Activated CD4-positive, alpha-beta T cell treated with anti-CD3 and anti-CD28 coated beads, Interleukin-2, amount 10 ng/mL, durations not matched to agents 7 days and 5 days (primary cell): Measurements from ENCODE around the gene PIKFYVE. TPM values are rescaled to one million over a fixed set of nuclear protein-coding genes. Genes with fewer than 3 reads are reported as not detected.

ENCODE experiments used
- CTCF ChIA-PET: fragments of 350-600 bp; sonication (Branson Sonifier 250); formaldehyde crosslinking; loops from one replicate; lab custom pipeline; 2021; ENCODE audit warnings: antibody characterized with exemption; lab: Charles Lee
- POLR2A ChIA-PET: fragments of 350-600 bp; sonication (Branson Sonifier 250); formaldehyde crosslinking; loops from one replicate; lab custom pipeline; 2021; ENCODE audit warnings: antibody characterized with exemption; lab: Charles Lee
- DNase-seq: peaks from one replicate; pipeline ENCODE4 v3.0.0-alpha.2; 2020
- H3K27ac Mint-ChIP-seq: one replicate; pipeline ENCODE4 v1.8.0; 2021; ENCODE audit warnings: mild to moderate bottlenecking, moderate library complexity, mixed read lengths
- H3K27me3 Mint-ChIP-seq: one replicate; pipeline ENCODE4 v1.8.0; 2021; ENCODE audit warnings: mixed read lengths
- H3K36me3 Mint-ChIP-seq: one replicate; pipeline ENCODE4 v1.8.0; 2021; ENCODE audit warnings: low read depth, mixed read lengths
- H3K4me1 Mint-ChIP-seq: one replicate; pipeline ENCODE4 v1.8.0; 2021; ENCODE audit warnings: mixed read lengths
- H3K4me3 Mint-ChIP-seq: one replicate; pipeline ENCODE4 v1.8.0; 2021; ENCODE audit warnings: mild to moderate bottlenecking, moderate library complexity, mixed read lengths
- H3K9me3 Mint-ChIP-seq: one replicate; pipeline ENCODE4 v1.8.0; 2021; ENCODE audit warnings: mixed read lengths
- total RNA-seq, 2 experiments: library from RNA; stranded (reverse); gene quantifications; one replicate each; pipeline ENCODE4 v1.2.3, GENCODE V29; 2021

PIKFYVE gene
- total RNA-seq, 2 experiments from 2014 or later = 32.7 to 34.7 TPM

- Mint-ChIP-seq H3K9me3 (no peaks in the 10 kb centered on the region), H3K27ac (no peak overlapping the region), H3K27me3 (no peaks in the 10 kb centered on the region), H3K4me1 (peaks cover 25% of the 10 kb centered on the region), H3K4me3 (no peak overlapping the region), H3K36me3 (peaks cover 55% of the 10 kb centered on the region)
- ChIA-PET POLR2A (no interaction called here), CTCF (interaction anchor here (1.2 kb wide), 1 partner anchor 12 kb away, joined by 4 read pairs; no protein-coding TSS in a partner anchor)
- DNase-seq = no peak
These were observed 17.5 kb upstream of the PIKFYVE start for GRCh38 chr2:208248601-208249000.

DNA sequence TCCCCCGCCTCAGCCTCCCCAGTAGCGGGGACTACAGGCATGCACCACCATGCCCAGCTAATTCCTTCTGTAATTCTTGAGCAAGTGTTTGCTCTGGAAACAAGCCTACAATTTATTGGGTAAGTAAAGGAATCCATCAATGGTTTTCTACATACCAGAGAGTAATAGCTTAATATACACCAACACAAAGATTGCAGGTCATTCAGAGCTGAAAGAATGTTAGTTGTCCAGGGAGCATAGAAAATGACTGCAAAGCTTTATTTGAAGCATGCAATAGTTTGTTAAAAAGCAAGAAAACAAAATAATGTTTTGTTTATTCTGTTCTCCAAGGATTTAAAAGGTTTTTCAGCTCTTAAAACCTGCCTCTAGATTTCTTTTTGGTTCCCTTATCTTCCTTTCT lies 16.8 kb upstream of the PIKFYVE start:
- ChIA-PET CTCF (interaction anchor here (1.2 kb wide), 1 partner anchor 12 kb away, joined by 4 read pairs; no protein-coding TSS in a partner anchor), POLR2A (no interaction called here)
- H3K27ac Mint-ChIP-seq = no peak overlapping the region
- no peak overlapping the region for H3K4me3 Mint-ChIP-seq
- no peak for DNase-seq
- H3K27me3 Mint-ChIP-seq = no peaks in the 10 kb centered on the region
- H3K36me3 Mint-ChIP-seq = peaks cover 54% of the 10 kb centered on the region
- peaks cover 30% of the 10 kb centered on the region for H3K4me1 Mint-ChIP-seq
- H3K9me3 Mint-ChIP-seq = no peaks in the 10 kb centered on the region

- Mint-ChIP-seq H3K27ac (no peak overlapping the region), H3K36me3 (peaks cover 52% of the 10 kb centered on the region), H3K9me3 (no peaks in the 10 kb centered on the region), H3K4me1 (peaks cover 31% of the 10 kb centered on the region), H3K4me3 (no peak overlapping the region), H3K27me3 (no peaks in the 10 kb centered on the region)
- CTCF ChIA-PET = interaction anchor here (0.6 kb wide), 1 partner anchor 49 kb away, joined by 3 read pairs; no protein-coding TSS in a partner anchor
- POLR2A ChIA-PET = no interaction called here
- no peak for DNase-seq
These were observed 15.7 kb upstream of the PIKFYVE start for GRCh38 chr2:208250388-208250787.

DNA sequence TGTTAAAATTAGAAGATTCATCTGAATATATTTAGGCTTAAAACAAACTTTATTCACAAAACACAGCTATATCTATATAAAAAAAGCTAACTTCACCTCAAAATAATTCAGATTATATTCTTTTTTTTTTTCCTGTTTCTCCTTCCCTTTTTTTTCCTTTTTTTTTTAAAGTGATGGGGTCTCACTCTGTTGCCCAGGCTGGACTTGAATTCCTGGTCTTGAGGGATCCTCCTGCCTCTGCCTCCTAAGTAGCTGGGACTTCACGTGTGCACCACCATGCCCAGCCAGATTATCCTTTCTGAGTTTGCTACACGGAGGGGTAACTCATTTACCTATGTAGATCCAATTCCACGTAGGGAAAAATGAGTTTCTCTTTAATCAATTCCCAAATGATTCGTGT lies 15.0 kb upstream of the PIKFYVE start:
- Mint-ChIP-seq H3K9me3 (no peaks in the 10 kb centered on the region), H3K27ac (no peak overlapping the region), H3K4me3 (no peak overlapping the region), H3K4me1 (peaks cover 36% of the 10 kb centered on the region), H3K36me3 (peaks cover 46% of the 10 kb centered on the region), H3K27me3 (no peaks in the 10 kb centered on the region)
- ChIA-PET POLR2A (no interaction called here), CTCF (interaction anchor here (0.6 to 4.3 kb wide), 3 partner anchors 14 to 49 kb away, joined by 3 to 28 read pairs (median 6); no protein-coding TSS in a partner anchor)
- no peak for DNase-seq

- DNase-seq = no peak
- ChIA-PET CTCF (interaction anchor here (1.1 to 4.9 kb wide), 4 partner anchors 8 to 17 kb away, joined by 3 to 28 read pairs (median 15); partner anchors contain the start of gene PIKFYVE), POLR2A (no interaction called here)
- Mint-ChIP-seq H3K4me3 (peak overlapping the region; percentile 92), H3K36me3 (peaks cover 36% of the 10 kb centered on the region), H3K27me3 (no peaks in the 10 kb centered on the region), H3K4me1 (peaks cover 40% of the 10 kb centered on the region), H3K27ac (no peak overlapping the region), H3K9me3 (no peaks in the 10 kb centered on the region)
These were observed 13.2 kb upstream of the PIKFYVE start for GRCh38 chr2:208252716-208253492.

- CTCF ChIA-PET = interaction anchor here (0.9 to 4.9 kb wide), 6 partner anchors 12 to 104 kb away, joined by 3 to 28 read pairs (median 6); partner anchors contain the start of gene PIKFYVE
- Mint-ChIP-seq H3K27ac (peak overlapping the region; percentile 14), H3K4me3 (peak overlapping the region; percentile 92), H3K36me3 (peaks cover 28% of the 10 kb centered on the region), H3K27me3 (no peaks in the 10 kb centered on the region), H3K9me3 (no peaks in the 10 kb centered on the region), H3K4me1 (peaks cover 40% of the 10 kb centered on the region)
- POLR2A ChIA-PET = interaction anchor here (0.7 kb wide), 1 partner anchor 13 kb away, joined by 3 read pairs; the partner anchor contains the start of gene PIKFYVE
- no peak for DNase-seq
These were observed 12.4 kb upstream of the PIKFYVE start for GRCh38 chr2:208253600-208254117.

DNA sequence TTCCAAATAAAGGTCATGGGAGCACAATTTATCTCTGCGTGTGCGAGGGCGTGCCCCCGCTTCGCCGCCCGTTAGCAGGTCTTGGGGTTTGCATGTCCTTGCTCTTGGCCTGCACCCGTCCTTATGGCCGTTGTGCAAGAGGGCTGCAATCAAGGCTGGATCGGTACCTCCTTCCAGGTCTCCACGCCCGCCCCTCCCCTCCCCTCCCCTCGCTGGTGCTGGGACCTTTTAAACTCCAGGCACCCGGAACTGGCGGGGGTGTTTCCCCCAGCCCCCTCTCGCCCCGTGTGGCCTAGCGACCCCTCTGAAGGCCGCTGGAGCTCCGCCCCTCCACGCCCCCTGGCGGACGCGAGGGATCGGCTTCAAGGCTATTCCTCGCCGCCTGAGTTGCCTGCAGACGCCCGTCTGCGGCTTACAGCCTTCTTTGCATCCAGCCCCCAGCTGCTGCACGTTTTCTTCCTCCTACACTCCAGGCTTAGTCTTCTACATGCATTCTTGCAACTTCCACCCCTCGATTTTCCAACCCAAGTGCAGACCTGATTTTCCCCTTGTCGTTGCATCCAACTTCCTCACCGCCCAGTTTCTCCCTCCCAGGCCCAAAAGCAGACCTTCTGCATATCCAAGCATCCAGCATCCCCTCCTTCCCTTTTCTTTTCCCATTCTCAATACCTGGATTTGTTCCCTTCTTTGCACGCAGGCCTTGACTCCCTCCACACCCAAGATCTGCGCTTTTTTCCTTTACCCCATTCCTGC lies 11.8 kb upstream of the PIKFYVE start:
- peak; percentile 82 for DNase-seq
- Mint-ChIP-seq H3K27me3 (no peaks in the 10 kb centered on the region), H3K9me3 (no peaks in the 10 kb centered on the region), H3K4me3 (peak overlapping the region; percentile 92), H3K27ac (peak overlapping the region; percentile 77), H3K4me1 (peaks cover 40% of the 10 kb centered on the region), H3K36me3 (peaks cover 28% of the 10 kb centered on the region)
- POLR2A ChIA-PET = interaction anchor here (0.7 kb wide), 1 partner anchor 12 kb away, joined by 3 read pairs; the partner anchor contains the start of gene PIKFYVE
- CTCF ChIA-PET = interaction anchor here (0.9 to 4.9 kb wide), 6 partner anchors 11 to 104 kb away, joined by 3 to 28 read pairs (median 6); partner anchors contain the start of gene PIKFYVE

DNA sequence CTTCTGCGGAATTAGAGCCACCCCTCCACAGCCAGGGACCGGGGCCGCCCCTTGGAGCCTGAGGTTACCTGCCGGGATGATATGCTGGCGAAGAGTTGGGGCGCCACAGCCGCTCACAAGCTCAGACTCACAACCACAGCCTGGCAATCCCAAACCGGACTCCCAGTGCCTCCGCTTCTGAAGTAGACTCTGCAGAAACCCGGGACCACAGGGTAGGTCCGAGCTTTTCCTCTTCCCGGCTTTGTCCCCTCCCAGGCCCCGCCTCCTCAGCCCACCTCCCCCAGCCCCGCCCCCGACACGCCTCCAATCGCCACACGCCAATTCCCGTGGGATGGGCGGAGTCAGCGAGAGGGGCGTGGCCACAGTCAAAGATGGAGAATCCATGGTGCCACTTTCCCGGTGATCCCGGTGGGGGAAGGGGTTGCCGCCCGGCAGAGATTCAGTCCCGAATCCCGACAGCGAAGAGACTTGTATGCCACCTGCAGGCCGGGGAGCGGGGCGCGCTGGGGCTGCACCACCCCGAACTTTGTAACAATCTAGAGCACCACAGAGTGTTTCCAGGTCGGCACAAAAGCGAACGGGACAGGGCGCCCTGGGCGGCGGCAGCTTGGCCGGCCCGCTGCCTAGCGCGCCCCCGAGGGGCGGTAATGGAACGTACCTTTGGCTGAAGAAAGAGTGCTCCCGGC lies 11.0 kb upstream of the PIKFYVE start, which contains the start of gene IDH1:
IDH1 (minus strand) TSS at position 201 of the 686 bp plus-strand sequence. CDS start 3,520 bp downstream, outside the sequence.
- H3K36me3 Mint-ChIP-seq = peaks cover 23% of the 10 kb centered on the region
- H3K27ac Mint-ChIP-seq = peak within 1 kb of the TSS; percentile 79
- peak; percentile 95 for DNase-seq
- ChIA-PET CTCF (interaction anchor here (0.6 to 4.9 kb wide), 7 partner anchors 11 to 103 kb away, joined by 3 to 28 read pairs (median 3); partner anchors contain the start of gene PIKFYVE), POLR2A (interaction anchor here (1.1 kb wide), 1 partner anchor 10 kb away, joined by 3 read pairs; no protein-coding TSS in a partner anchor)
- no peaks in the 10 kb centered on the region for H3K9me3 Mint-ChIP-seq
- peaks cover 36% of the 10 kb centered on the region for H3K4me1 Mint-ChIP-seq
- no peaks in the 10 kb centered on the region for H3K27me3 Mint-ChIP-seq
- H3K4me3 Mint-ChIP-seq = peak within 1 kb of the TSS; percentile 92

DNA sequence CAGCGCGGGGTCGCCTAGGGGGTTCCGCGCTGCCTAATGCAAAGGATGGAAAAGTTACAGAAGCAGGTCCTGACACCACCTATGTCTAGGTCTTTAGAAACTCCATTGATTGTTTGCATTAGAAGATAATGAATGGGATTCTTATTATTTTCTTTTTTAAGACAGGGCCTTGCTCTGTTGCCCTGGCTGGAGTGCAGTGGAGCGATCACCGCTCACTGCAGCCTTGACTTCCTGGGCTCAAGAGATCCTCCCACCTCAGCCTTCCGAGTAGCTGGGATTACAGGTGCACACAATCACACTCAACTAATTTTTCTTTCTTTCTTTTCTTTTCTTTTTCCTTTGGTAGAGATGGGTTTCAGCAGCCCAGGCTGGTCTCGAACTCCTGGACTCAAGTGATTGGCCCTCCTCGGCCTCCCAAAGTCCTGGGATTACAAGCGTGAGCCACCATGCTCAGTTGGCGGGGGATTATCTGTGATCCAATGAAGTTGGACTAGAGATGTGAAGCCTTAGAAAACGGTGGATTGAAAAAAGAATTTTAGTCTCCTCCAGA lies 10.4 kb upstream of the PIKFYVE start:
- peaks cover 36% of the 10 kb centered on the region for H3K4me1 Mint-ChIP-seq
- DNase-seq = no peak
- peak overlapping the region; percentile 79 for H3K27ac Mint-ChIP-seq
- POLR2A ChIA-PET = interaction anchor here (1.1 kb wide), 1 partner anchor 10 kb away, joined by 3 read pairs; no protein-coding TSS in a partner anchor
- H3K4me3 Mint-ChIP-seq = peak overlapping the region; percentile 92
- H3K36me3 Mint-ChIP-seq = peaks cover 17% of the 10 kb centered on the region
- H3K27me3 Mint-ChIP-seq = no peaks in the 10 kb centered on the region
- CTCF ChIA-PET = interaction anchor here (0.6 to 4.9 kb wide), 5 partner anchors 10 to 67 kb away, joined by 3 to 28 read pairs (median 3); partner anchors contain the start of gene PIKFYVE
- no peaks in the 10 kb centered on the region for H3K9me3 Mint-ChIP-seq

GRCh38 chr2:208256192-208256782 lies 9.8 kb upstream of the PIKFYVE start:
- H3K36me3 Mint-ChIP-seq = peaks cover 13% of the 10 kb centered on the region
- no peak overlapping the region for H3K27ac Mint-ChIP-seq
- no peaks in the 10 kb centered on the region for H3K27me3 Mint-ChIP-seq
- no peaks in the 10 kb centered on the region for H3K9me3 Mint-ChIP-seq
- DNase-seq = peak; percentile 13
- peaks cover 34% of the 10 kb centered on the region for H3K4me1 Mint-ChIP-seq
- POLR2A ChIA-PET = no interaction called here
- peak overlapping the region; percentile 92 for H3K4me3 Mint-ChIP-seq
- CTCF ChIA-PET = interaction anchor here (1.4 to 4.9 kb wide), 2 partner anchors 9 to 36 kb away, joined by 3 to 27 read pairs; partner anchors contain the start of gene PIKFYVE
